ENCODE results near the gene RECQL5. TPM values are rescaled to one million over a fixed set of nuclear protein-coding genes. Genes with fewer than 3 reads are reported as not detected.

Gene RECQL5
- total and polyA plus RNA-seq, 2 of the 8 experiments (the other 6 are each of a cell fraction or from before 2014, with no cell fraction given), result 15.1 to 41.1 TPM

- TF ChIP-seq RXRA (IDR thresholded peaks at IDR 0.05; ENCODE audit: insufficient read depth, low read depth, low read length) (no peak), SP2 (IDR thresholded peaks at IDR 0.05; ENCODE audit: low read length) (no peak), KDM4A (IDR thresholded peaks at IDR 0.05; ENCODE audit: low read depth, low read length, severe bottlenecking) (no peak), TCF12 (IDR thresholded peaks at IDR 0.05; ENCODE audit: low read depth, low read length) (no peak), NRF1 (IDR thresholded peaks at IDR 0.05; ENCODE audit: low read depth, low read length) (no peak), TEAD4 (IDR thresholded peaks at IDR 0.05; ENCODE audit: low read depth, low read length) (no peak), SAP30 (IDR thresholded peaks at IDR 0.05; ENCODE audit: insufficient read depth, insufficient replicate concordance, low read length) (no peak)
These were observed 38.3 kb upstream of the RECQL5 start (continued) for GRCh38 chr17:75704963-75705875.

Measured in H1 (cell line).